HuH-7 (cell line): ENCODE results near the gene HRH3.

Source experiments
- DNase-seq: peaks from one replicate; pipeline ENCODE4 v3.0.0; 2011; ENCODE audit warnings: low spot score

Gene HRH3

GRCh38 chr20:62215020-62215990 is 4.8 kb downstream of the HRH3 start:
- no peak for DNase-seq

GRCh38 chr20:62214067-62214466 is 6.0 kb downstream of the HRH3 start:
- DNase-seq = no peak

GRCh38 chr20:62212299-62212698 is 7.8 kb downstream of the HRH3 start:
- no peak for DNase-seq

- no peak for DNase-seq
Observed at GRCh38 chr20:62211769-62212288, 8.2 kb downstream of the HRH3 start.

GRCh38 chr20:62211216-62211615 is 8.9 kb downstream of the HRH3 start:
- no peak for DNase-seq

- DNase-seq = no peak
Observed at GRCh38 chr20:62210496-62210855, 9.6 kb downstream of the HRH3 start.

GRCh38 chr20:62209850-62210495 is 10.1 kb downstream of the HRH3 start:
- DNase-seq = no peak

GRCh38 chr20:62208795-62209755 is 11.0 kb downstream of the HRH3 start:
- DNase-seq = peak; percentile 60

GRCh38 chr20:62208061-62208794 is 11.8 kb downstream of the HRH3 start:
- DNase-seq = no peak

- DNase-seq = no peak
Observed at GRCh38 chr20:62206388-62206775, 13.7 kb downstream of the HRH3 start.

- no peak for DNase-seq
Observed at GRCh38 chr20:62205618-62206387, 14.3 kb downstream of the HRH3 start.

GRCh38 chr20:62203378-62204030 is 16.6 kb downstream of the HRH3 start:
- DNase-seq = no peak

- no peak for DNase-seq
Observed at GRCh38 chr20:62202676-62203377, 17.3 kb downstream of the HRH3 start.

GRCh38 chr20:62202083-62202395 is 18.0 kb downstream of the HRH3 start:
- DNase-seq = no peak

- DNase-seq = no peak
Observed at GRCh38 chr20:62201173-62202082, 18.6 kb downstream of the HRH3 start.

- no peak for DNase-seq
Observed at GRCh38 chr20:62200491-62201172, 19.4 kb downstream of the HRH3 start.

- DNase-seq = no peak
Observed at GRCh38 chr20:62198931-62199330, 21.1 kb downstream of the HRH3 start.

- DNase-seq = no peak
Observed at GRCh38 chr20:62198496-62198895, 21.6 kb downstream of the HRH3 start.
